Measurements from ENCODE around the gene MLST8.

MLST8 gene

GRCh38 chr16:2204416-2205103 is 694 bp upstream of the MLST8 start:
- TF ChIP-seq GATA2 (IDR thresholded peaks at IDR 0.05; ENCODE audit: low read depth, low read length) (no peak), GATA3 (IDR thresholded peaks at IDR 0.05; ENCODE audit: low read depth, low read length) (no peak)

- no peak for TF ChIP-seq GATA2 (IDR thresholded peaks at IDR 0.05; ENCODE audit: low read depth, low read length)
- TF ChIP-seq GATA3 (IDR thresholded peaks at IDR 0.05; ENCODE audit: low read depth, low read length): no peak
These were observed 686 bp downstream of the MLST8 start for GRCh38 chr16:2205967-2206313.

- TF ChIP-seq GATA2 (IDR thresholded peaks at IDR 0.05; ENCODE audit: low read depth, low read length) (no peak), GATA3 (IDR thresholded peaks at IDR 0.05; ENCODE audit: low read depth, low read length) (no peak)
These were observed 1.1 kb downstream of the MLST8 start for GRCh38 chr16:2206420-2206779.

GRCh38 chr16:2206780-2207433 is 1.7 kb downstream of the MLST8 start:
- TF ChIP-seq GATA3 (IDR thresholded peaks at IDR 0.05; ENCODE audit: low read depth, low read length): no peak
- TF ChIP-seq GATA2 (IDR thresholded peaks at IDR 0.05; ENCODE audit: low read depth, low read length): no peak

- TF ChIP-seq GATA2 (IDR thresholded peaks at IDR 0.05; ENCODE audit: low read depth, low read length) (no peak), GATA3 (IDR thresholded peaks at IDR 0.05; ENCODE audit: low read depth, low read length) (no peak)
These were observed 2.6 kb downstream of the MLST8 start for GRCh38 chr16:2207872-2208271.

- TF ChIP-seq GATA2 (IDR thresholded peaks at IDR 0.05; ENCODE audit: low read depth, low read length) (no peak), GATA3 (IDR thresholded peaks at IDR 0.05; ENCODE audit: low read depth, low read length) (no peak)
These were observed 3.1 kb downstream of the MLST8 start for GRCh38 chr16:2208308-2208707.

- TF ChIP-seq GATA3 (IDR thresholded peaks at IDR 0.05; ENCODE audit: low read depth, low read length): no peak
- no peak for TF ChIP-seq GATA2 (IDR thresholded peaks at IDR 0.05; ENCODE audit: low read depth, low read length)
These were observed 3.5 kb downstream of the MLST8 start for GRCh38 chr16:2208772-2209171.

- no peak for TF ChIP-seq GATA2 (IDR thresholded peaks at IDR 0.05; ENCODE audit: low read depth, low read length)
- no peak for TF ChIP-seq GATA3 (IDR thresholded peaks at IDR 0.05; ENCODE audit: low read depth, low read length)
These were observed 4.2 kb downstream of the MLST8 start for GRCh38 chr16:2209258-2210008.

GRCh38 chr16:2210009-2210332 is 4.7 kb downstream of the MLST8 start:
- no peak for TF ChIP-seq GATA2 (IDR thresholded peaks at IDR 0.05; ENCODE audit: low read depth, low read length)
- no peak for TF ChIP-seq GATA3 (IDR thresholded peaks at IDR 0.05; ENCODE audit: low read depth, low read length)

- TF ChIP-seq GATA2 (IDR thresholded peaks at IDR 0.05; ENCODE audit: low read depth, low read length) (no peak), GATA3 (IDR thresholded peaks at IDR 0.05; ENCODE audit: low read depth, low read length) (no peak)
These were observed 5.4 kb downstream of the MLST8 start, which contains the start of gene BRICD5 for GRCh38 chr16:2210386-2211365. TSS of gene BRICD5 (minus strand) at chr16:2210863. CDS start at chr16:2210833, 30 bp downstream.

- TF ChIP-seq GATA3 (IDR thresholded peaks at IDR 0.05; ENCODE audit: low read depth, low read length): no peak
- TF ChIP-seq GATA2 (IDR thresholded peaks at IDR 0.05; ENCODE audit: low read depth, low read length): no peak
These were observed 6.7 kb downstream of the MLST8 start for GRCh38 chr16:2211923-2212347.

GRCh38 chr16:2212362-2213324 is 7.4 kb downstream of the MLST8 start:
- TF ChIP-seq GATA2 (IDR thresholded peaks at IDR 0.05; ENCODE audit: low read depth, low read length) (no peak), GATA3 (IDR thresholded peaks at IDR 0.05; ENCODE audit: low read depth, low read length) (no peak)
